Lower leg skin (tissue), 4 donors: ENCODE data around the gene CDH16. TPM values are rescaled to one million over a fixed set of nuclear protein-coding genes. Genes with fewer than 3 reads are reported as not detected.

ENCODE experiments used
- DNase-seq, 2 donors: peaks; one replicate each; pipeline ENCODE4 v3.0.0-alpha.2; 2019; ENCODE audit warnings: low spot score in 2 of 2
- H3K4me3 ChIP-seq: fragments of 200-600 bp; sonication (generic); 2 replicates; pipeline ENCODE4 v1.5.1; 2017; ENCODE audit warnings: mild to moderate bottlenecking, low read depth; ENCODE audit not compliant: poor library complexity, severe bottlenecking
- POLR2A ChIP-seq, 2 donors: fragments of 450-650 bp; IDR thresholded peaks; one replicate each; pipeline ENCODE4 v1.6.1; 2016 to 2017; ENCODE audit warnings: antibody characterized with exemption in 2 of 2, mild to moderate bottlenecking in 1 of 2, moderate library complexity in 1 of 2
- WGBS, 2 donors: methylation state at CpG; one replicate each; pipeline ENCODE4 v1.1.5; 2018; 5-methylcytosine and 5-hydroxymethylcytosine counted together
- intact Hi-C: fragments of 100-400 bp; cut with DNase I; formaldehyde crosslinking; loops from one replicate; pipeline ENCODE4 v1.15.0; 2023; ENCODE audit warnings: low total_unique reads
- total RNA-seq, 4 donors: library from RNA; depleted of rRNA; stranded (reverse); fragments of >200 nt; gene quantifications; one replicate each; pipeline ENCODE4 v1.1.0, GENCODE V29; 2016
- TF ChIP-seq, protein P1 (sequence below), 3 donors: fragments of 450-650 bp; IDR thresholded peaks; one replicate each; pipeline ENCODE4 v1.5.1; 2016; ENCODE audit warnings: antibody characterized with exemption in 3 of 3, mild to moderate bottlenecking in 3 of 3, moderate library complexity in 2 of 3

Gene CDH16
- total RNA-seq, 4 donors from 2014 or later = 0.10 to 0.58 TPM; not detected in 2

DNA sequence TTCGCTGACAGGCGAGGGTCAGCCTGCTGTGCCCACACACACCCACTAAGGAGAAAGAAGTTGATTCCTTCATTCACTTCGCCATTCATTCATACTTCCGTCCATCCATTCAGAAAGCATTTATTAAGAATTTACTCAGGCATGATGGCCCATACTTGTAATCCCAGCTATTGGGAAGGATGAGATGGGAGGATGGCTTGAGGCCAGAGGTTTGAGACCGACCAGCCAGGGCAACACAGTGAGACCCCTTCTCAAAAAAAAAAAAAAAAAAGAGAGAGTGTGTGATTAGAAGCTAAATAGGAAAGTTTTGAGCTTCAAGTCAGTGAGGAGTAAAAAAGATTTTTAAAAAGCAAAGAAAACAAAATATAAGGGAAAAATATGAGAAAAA is 25.4 kb upstream of the CDH16 start:
- no peak for DNase-seq
- TF ChIP-seq POLR2A (IDR thresholded peaks at IDR 0.05) = no peak
- TF ChIP-seq, protein P1, sequence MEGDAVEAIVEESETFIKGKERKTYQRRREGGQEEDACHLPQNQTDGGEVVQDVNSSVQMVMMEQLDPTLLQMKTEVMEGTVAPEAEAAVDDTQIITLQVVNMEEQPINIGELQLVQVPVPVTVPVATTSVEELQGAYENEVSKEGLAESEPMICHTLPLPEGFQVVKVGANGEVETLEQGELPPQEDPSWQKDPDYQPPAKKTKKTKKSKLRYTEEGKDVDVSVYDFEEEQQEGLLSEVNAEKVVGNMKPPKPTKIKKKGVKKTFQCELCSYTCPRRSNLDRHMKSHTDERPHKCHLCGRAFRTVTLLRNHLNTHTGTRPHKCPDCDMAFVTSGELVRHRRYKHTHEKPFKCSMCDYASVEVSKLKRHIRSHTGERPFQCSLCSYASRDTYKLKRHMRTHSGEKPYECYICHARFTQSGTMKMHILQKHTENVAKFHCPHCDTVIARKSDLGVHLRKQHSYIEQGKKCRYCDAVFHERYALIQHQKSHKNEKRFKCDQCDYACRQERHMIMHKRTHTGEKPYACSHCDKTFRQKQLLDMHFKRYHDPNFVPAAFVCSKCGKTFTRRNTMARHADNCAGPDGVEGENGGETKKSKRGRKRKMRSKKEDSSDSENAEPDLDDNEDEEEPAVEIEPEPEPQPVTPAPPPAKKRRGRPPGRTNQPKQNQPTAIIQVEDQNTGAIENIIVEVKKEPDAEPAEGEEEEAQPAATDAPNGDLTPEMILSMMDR (IDR thresholded peaks at IDR 0.05) = no peak
- H3K4me3 ChIP-seq = no peak overlapping the region
- 82% methylated on average over 5 of the region's 5 CpGs for WGBS, 2 donors
- intact Hi-C loops = no loop called here

DNA sequence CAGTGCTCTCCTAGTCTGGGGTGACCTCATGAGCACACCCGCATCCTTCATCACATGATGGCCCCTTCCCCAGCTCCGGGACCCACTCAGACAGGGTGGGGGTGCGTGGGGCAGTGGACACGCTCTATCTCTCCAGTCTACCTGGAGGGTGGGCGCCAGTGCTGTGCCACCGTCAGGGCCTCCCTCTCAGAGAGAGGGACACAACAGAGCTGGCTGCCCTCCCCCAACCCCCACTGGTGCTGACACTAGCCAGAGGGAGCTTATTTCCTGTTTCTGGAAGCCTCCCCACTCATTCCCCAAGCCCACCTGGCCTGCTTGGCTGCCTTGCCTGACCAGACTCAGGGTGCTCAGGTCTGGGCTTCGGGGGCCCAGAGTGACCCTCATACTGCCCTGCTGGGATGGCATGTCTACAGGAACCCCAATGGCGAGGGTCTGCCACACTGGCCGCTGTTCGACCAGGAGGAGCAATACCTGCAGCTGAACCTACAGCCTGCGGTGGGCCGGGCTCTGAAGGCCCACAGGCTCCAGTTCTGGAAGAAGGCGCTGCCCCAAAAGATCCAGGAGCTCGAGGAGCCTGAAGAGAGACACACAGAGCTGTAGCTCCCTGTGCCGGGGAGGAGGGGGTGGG is 24.9 kb upstream of the CDH16 start:
- H3K4me3 ChIP-seq = no peak overlapping the region
- no peak for TF ChIP-seq POLR2A (IDR thresholded peaks at IDR 0.05)
- TF ChIP-seq, protein P1 (IDR thresholded peaks at IDR 0.05) = no peak
- WGBS, 2 donors = 93% methylated on average over 11 of the region's 15 CpGs
- intact Hi-C loops = no loop called here
- DNase-seq = no peak

- DNase-seq = no peak
- TF ChIP-seq, protein P1 (IDR thresholded peaks at IDR 0.05) = no peak
- TF ChIP-seq POLR2A (IDR thresholded peaks at IDR 0.05) = no peak
- intact Hi-C loops = no loop called here
- WGBS, 2 donors = 74 to 92% methylated on average over 5 of the region's 5 CpGs
- H3K4me3 ChIP-seq = no peak overlapping the region
These were observed 24.3 kb upstream of the CDH16 start for GRCh38 chr16:66942981-66943380.

GRCh38 chr16:66940236-66940635 is 21.6 kb upstream of the CDH16 start:
- H3K4me3 ChIP-seq = no peak overlapping the region
- 92 to 95% methylated on average over 15 to 16 of the region's 16 CpGs for WGBS, 2 donors
- intact Hi-C loops = no loop called here
- DNase-seq = no peak
- no peak for TF ChIP-seq POLR2A (IDR thresholded peaks at IDR 0.05)
- TF ChIP-seq, protein P1 (IDR thresholded peaks at IDR 0.05) = no peak

GRCh38 chr16:66939366-66939765 is 20.7 kb upstream of the CDH16 start:
- intact Hi-C loops = no loop called here
- H3K4me3 ChIP-seq = no peak overlapping the region
- TF ChIP-seq POLR2A (IDR thresholded peaks at IDR 0.05) = no peak
- TF ChIP-seq, protein P1 (IDR thresholded peaks at IDR 0.05) = no peak
- DNase-seq = no peak

- DNase-seq = no peak
- intact Hi-C loops = no loop called here
- no peak overlapping the region for H3K4me3 ChIP-seq
- WGBS, 2 donors = 88 to 95% methylated on average over 10 of the region's 10 CpGs
- TF ChIP-seq, protein P1 (IDR thresholded peaks at IDR 0.05) = no peak
- TF ChIP-seq POLR2A (IDR thresholded peaks at IDR 0.05) = no peak
These were observed 19.1 kb upstream of the CDH16 start for GRCh38 chr16:66937725-66938337.
